IPS-20b (cell line): Measurements from ENCODE around the gene FAM110D.

Source experiments
- H3K27ac ChIP-seq: one replicate; pipeline ENCODE4 v1.5.1; 2013; ENCODE audit warnings: low read length
- H3K27me3 ChIP-seq: 2 replicates; pipeline ENCODE4 v1.6.1; 2013; ENCODE audit warnings: mild to moderate bottlenecking, low read length, inconsistent platforms; ENCODE audit not compliant: insufficient read depth
- H3K36me3 ChIP-seq: 2 replicates; pipeline ENCODE4 v1.6.1; 2013; ENCODE audit warnings: low read depth, mild to moderate bottlenecking, inconsistent platforms, low read length, moderate library complexity; ENCODE audit not compliant: insufficient read depth
- H3K4me1 ChIP-seq: 2 replicates; pipeline ENCODE4 v1.6.1; 2013; ENCODE audit warnings: mild to moderate bottlenecking, control low read depth, inconsistent platforms, low read length, moderate library complexity; ENCODE audit not compliant: insufficient read depth
- H3K4me3 ChIP-seq: 2 replicates; pipeline ENCODE4 v1.5.1; 2013; ENCODE audit warnings: mild to moderate bottlenecking, low read length, inconsistent platforms
- H3K9ac ChIP-seq: 2 replicates; pipeline ENCODE4 v1.6.1; 2013; ENCODE audit warnings: low read depth, mild to moderate bottlenecking, inconsistent platforms, low read length, moderate library complexity
- H3K9me3 ChIP-seq: 2 replicates; pipeline ENCODE4 v1.6.1; 2013; ENCODE audit warnings: mild to moderate bottlenecking, low read depth, low read length, inconsistent platforms; ENCODE audit not compliant: insufficient read depth

FAM110D gene

GRCh38 chr1:26122988-26123973 is 35.6 kb upstream of the FAM110D start:
- Histone ChIP-seq H3K9ac (no peak overlapping the region), H3K4me3 (no peak overlapping the region), H3K27ac (no peak overlapping the region), H3K4me1 (peaks cover 5% of the 10 kb centered on the region; the same call in 1 of the 2 replicates), H3K27me3 (no peaks in the 10 kb centered on the region), H3K36me3 (peaks cover 20% of the 10 kb centered on the region), H3K9me3 (no peaks in the 10 kb centered on the region)

- no peaks in the 10 kb centered on the region for H3K27me3 ChIP-seq
- H3K36me3 ChIP-seq = peaks cover 12% of the 10 kb centered on the region; the same call in 1 of the 2 replicates
- H3K27ac ChIP-seq = no peak overlapping the region
- no peaks in the 10 kb centered on the region for H3K9me3 ChIP-seq
- peaks cover 5% of the 10 kb centered on the region; the same call in 1 of the 2 replicates for H3K4me1 ChIP-seq
- no peak overlapping the region for H3K9ac ChIP-seq
- no peak overlapping the region for H3K4me3 ChIP-seq
Observed at GRCh38 chr1:26124418-26125331, 34.2 kb upstream of the FAM110D start.

DNA sequence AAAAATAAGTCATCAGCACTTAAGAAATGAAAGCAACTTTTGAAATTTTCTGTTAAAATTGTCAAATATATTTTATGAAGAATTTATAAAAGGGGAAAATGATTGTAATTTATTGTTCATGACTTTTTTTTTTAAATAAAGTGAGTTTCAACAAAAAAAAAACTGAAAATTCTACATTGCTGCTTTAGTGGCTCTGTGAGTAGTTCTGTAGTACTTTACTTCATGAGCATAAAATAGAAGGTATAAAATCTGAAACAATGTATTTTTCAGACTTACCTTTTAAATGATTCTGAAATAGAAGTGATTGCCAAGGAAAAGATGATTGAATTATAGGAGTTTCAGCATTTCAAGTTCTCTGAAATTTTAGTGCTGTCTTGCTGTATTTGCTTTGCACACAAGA is 33.5 kb upstream of the FAM110D start:
- H3K9ac ChIP-seq = no peak overlapping the region
- H3K36me3 ChIP-seq = peaks cover 12% of the 10 kb centered on the region; the same call in 1 of the 2 replicates
- H3K4me3 ChIP-seq = no peak overlapping the region
- H3K9me3 ChIP-seq = no peaks in the 10 kb centered on the region
- H3K27ac ChIP-seq = no peak overlapping the region
- H3K4me1 ChIP-seq = peaks cover 5% of the 10 kb centered on the region; the same call in 1 of the 2 replicates
- no peaks in the 10 kb centered on the region for H3K27me3 ChIP-seq

DNA sequence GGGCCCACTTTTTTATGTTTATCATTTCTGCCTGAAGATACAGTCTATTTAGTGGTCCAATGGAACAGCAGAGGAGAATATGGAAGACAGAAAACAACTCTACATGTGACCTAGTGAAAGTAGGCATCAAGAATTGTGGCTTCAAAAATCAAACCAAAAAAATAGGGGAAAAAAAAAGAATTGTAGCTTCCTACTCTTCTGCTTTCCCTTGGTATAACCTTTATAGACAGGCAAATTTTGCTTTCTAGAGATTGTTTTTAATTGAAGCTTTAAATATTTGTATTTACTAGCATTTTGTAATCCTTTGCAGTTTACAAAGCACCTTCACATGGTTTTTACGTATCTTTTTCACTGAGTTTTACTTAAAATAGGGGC is 32.9 kb upstream of the FAM110D start:
- peaks cover 12% of the 10 kb centered on the region; the same call in 1 of the 2 replicates for H3K36me3 ChIP-seq
- H3K27me3 ChIP-seq = no peaks in the 10 kb centered on the region
- H3K4me1 ChIP-seq = peaks cover 5% of the 10 kb centered on the region; the same call in 1 of the 2 replicates
- no peak overlapping the region for H3K4me3 ChIP-seq
- no peak overlapping the region for H3K27ac ChIP-seq
- no peaks in the 10 kb centered on the region for H3K9me3 ChIP-seq
- no peak overlapping the region for H3K9ac ChIP-seq

GRCh38 chr1:26126321-26127084 is 32.4 kb upstream of the FAM110D start:
- H3K4me1 ChIP-seq = peaks cover 5% of the 10 kb centered on the region; the same call in 1 of the 2 replicates
- peaks cover 12% of the 10 kb centered on the region; the same call in 1 of the 2 replicates for H3K36me3 ChIP-seq
- H3K27ac ChIP-seq = no peak overlapping the region
- H3K9ac ChIP-seq = no peak overlapping the region
- no peaks in the 10 kb centered on the region for H3K27me3 ChIP-seq
- H3K4me3 ChIP-seq = no peak overlapping the region
- no peaks in the 10 kb centered on the region for H3K9me3 ChIP-seq

DNA sequence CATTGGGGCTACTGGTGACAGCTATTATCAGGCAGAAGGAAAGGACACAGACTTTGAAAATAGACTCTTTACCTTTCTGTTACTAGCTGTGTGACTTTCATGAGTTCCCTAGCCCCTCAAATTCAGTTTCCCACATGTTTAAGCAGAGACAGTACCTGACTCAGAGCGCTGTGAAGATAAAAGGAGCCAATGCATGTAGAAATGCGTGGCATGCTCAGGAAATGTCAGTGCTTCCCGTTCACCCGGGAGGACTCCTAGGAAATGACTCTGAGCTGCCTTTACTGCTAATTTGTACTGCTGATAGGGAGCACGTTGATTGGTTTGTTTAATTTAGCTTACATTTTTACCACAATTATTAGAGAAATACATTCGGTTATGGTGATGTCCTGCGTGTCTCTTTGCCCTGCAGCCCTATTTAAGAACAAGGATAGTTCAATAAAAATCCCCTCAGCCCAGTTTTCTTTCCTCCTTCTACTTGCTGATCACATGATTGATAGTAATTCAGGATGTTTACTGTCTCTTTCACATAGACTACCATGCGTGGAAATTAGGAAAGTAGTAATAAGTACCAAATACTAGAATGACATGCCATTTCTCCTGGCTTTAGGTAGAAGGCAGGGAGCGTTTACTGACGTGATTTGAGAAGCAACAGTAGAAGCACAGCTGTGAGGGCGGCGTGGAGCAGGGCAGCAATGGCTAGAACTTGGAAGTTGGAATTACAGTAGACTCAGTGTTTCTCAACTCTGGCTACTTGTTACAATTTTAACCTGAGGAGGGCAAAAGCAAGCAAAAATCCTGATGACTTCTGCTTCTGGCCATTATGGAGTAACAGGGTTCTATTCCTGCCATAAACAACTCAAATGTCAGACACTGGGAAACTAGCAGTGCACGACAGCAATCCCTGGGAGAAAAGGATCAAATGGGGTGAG is 31.4 kb upstream of the FAM110D start:
- H3K9ac ChIP-seq = no peak overlapping the region
- peaks cover 5% of the 10 kb centered on the region; the same call in 1 of the 2 replicates for H3K4me1 ChIP-seq
- no peaks in the 10 kb centered on the region for H3K27me3 ChIP-seq
- H3K27ac ChIP-seq = no peak overlapping the region
- no peak overlapping the region for H3K4me3 ChIP-seq
- H3K9me3 ChIP-seq = no peaks in the 10 kb centered on the region
- peaks cover 4% of the 10 kb centered on the region; the same call in 1 of the 2 replicates for H3K36me3 ChIP-seq

DNA sequence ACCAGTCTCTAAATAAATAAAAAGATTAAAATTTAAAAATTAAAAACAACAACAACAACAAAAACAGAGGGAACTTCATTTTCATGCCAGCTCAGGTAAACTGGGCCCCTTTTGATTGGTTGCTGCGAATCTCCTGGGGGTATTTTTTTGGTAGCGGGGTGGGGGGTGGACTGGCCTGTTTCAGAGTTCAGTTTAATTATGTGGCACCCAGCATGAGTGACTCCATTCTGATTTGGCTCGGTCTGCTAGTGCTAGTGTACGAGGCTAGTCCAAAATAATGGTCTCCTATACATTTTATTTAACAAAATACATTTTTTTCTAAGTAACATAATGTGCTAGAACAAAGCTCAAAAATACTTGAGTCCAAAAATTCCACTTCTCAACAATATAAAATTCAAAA is 29.1 kb upstream of the FAM110D start:
- no peaks in the 10 kb centered on the region for H3K27me3 ChIP-seq
- H3K9ac ChIP-seq = no peak overlapping the region

DNA sequence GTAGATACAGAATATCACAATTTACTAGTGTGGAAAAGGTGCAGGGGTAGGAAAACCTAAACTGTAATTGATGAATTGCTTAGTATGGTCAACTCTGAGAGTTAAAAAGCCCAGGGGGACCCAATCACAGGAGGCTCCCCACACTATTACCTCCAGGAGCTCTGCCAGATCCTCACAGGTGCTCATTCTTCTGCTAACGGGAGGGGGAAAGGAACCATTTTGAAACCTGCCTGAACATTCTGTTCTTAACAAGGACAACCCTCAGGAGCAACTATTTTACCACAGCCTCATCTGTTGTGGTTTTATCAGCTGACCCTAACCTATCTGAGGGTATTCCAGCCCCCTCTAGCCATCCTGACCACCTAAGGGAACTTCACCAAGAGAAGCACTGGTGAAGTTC is 28.2 kb upstream of the FAM110D start:
- H3K4me1 ChIP-seq = peaks cover 5% of the 10 kb centered on the region; the same call in 1 of the 2 replicates
- no peaks in the 10 kb centered on the region for H3K36me3 ChIP-seq
- H3K27ac ChIP-seq = no peak overlapping the region
- no peak overlapping the region for H3K4me3 ChIP-seq
- H3K27me3 ChIP-seq = no peaks in the 10 kb centered on the region
- no peaks in the 10 kb centered on the region for H3K9me3 ChIP-seq
- H3K9ac ChIP-seq = no peak overlapping the region

More for the DNA sequence above, 29.1 kb upstream of the FAM110D start:
- H3K36me3 ChIP-seq = no peaks in the 10 kb centered on the region
- H3K27ac ChIP-seq = no peak overlapping the region
- no peak overlapping the region for H3K4me3 ChIP-seq
- peaks cover 5% of the 10 kb centered on the region; the same call in 1 of the 2 replicates for H3K4me1 ChIP-seq
- no peaks in the 10 kb centered on the region for H3K9me3 ChIP-seq

DNA sequence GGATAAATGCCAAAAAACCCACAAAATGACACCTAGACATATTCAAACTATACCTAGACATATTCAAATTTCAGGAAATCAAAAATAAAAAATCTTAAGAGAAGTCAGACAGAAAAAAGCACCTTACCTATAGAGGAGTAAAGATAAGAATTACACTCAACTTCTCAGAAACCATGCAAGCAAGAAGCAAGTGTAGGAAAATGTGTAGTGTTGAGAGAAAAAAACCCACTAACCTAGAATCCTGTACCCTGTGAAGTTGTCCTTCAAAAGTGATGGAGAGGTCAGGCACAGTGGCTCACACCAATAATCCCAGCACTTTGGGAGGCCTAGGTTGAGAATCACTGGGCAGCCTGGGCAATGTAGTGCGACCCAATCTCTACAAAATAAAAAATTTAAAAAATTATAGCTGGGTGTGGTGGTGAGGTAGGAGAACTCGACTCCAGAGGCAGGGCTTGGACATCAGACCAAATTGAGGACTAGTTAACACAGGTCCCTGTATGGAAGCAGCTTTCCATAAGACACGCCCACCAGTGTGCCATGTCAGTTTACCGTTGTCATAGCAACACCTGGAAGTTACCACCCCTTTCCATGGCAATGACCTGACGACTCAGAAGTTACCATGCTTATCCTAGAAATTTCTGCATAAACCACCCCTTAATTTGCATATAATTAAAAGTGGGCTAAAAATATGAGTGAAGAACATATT is 26.6 kb upstream of the FAM110D start:
- Histone ChIP-seq H3K9ac (no peak overlapping the region), H3K4me1 (no peaks in the 10 kb centered on the region), H3K36me3 (no peaks in the 10 kb centered on the region), H3K27me3 (no peaks in the 10 kb centered on the region), H3K27ac (no peak overlapping the region), H3K4me3 (no peak overlapping the region), H3K9me3 (no peaks in the 10 kb centered on the region)

DNA sequence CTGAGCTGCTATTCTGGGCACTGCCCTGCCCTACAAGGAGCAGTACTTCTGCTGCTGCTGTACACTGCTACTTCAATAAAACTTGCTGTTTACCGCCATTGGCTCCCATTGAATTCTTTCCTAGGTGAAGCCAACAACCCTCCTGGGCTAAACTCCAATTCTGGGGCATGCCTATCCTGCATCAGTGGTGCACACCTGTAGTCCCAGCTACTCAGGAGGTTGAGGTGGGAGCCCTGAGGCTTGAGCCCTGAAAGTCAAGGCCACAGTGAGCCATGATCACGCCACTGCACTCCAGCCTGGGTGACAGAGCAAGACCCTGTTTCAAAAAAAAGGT is 26.1 kb upstream of the FAM110D start:
- H3K9me3 ChIP-seq = no peaks in the 10 kb centered on the region
- H3K4me1 ChIP-seq = no peaks in the 10 kb centered on the region
- no peak overlapping the region for H3K4me3 ChIP-seq
- H3K9ac ChIP-seq = no peak overlapping the region
- no peak overlapping the region for H3K27ac ChIP-seq
- H3K27me3 ChIP-seq = no peaks in the 10 kb centered on the region
- no peaks in the 10 kb centered on the region for H3K36me3 ChIP-seq
